SU-DHL-6 (cell line): ENCODE data around the gene ZNF469.

Source experiments
- H2AFZ ChIP-seq: fragments of 200-600 bp; sonication (generic); 2 replicates; pipeline ENCODE4 v1.6.1; 2014; ENCODE audit warnings: low read depth, mild to moderate bottlenecking, moderate library complexity, mixed read lengths, antibody characterized with exemption, low read length; ENCODE audit not compliant: severe bottlenecking
- H3F3A ChIP-seq: fragments of 200-600 bp; shearing (Covaris generic); 2 replicates; pipeline ENCODE4 v1.6.0; 2016; ENCODE audit warnings: antibody characterized with exemption, mild to moderate bottlenecking; ENCODE audit not compliant: insufficient read depth
- H3K27ac ChIP-seq: fragments of 200-600 bp; sonication (generic); 2 replicates; pipeline ENCODE4 v1.5.1; 2016; ENCODE audit warnings: low read depth, mild to moderate bottlenecking, low read length, moderate library complexity, mixed read lengths
- H3K27me3 ChIP-seq: fragments of 200-600 bp; sonication (generic), shearing (Covaris generic); 2 replicates; pipeline ENCODE4 v1.6.0; 2014; ENCODE audit warnings: mild to moderate bottlenecking, low read length
- H3K36me3 ChIP-seq: fragments of 200-600 bp; sonication (generic); 2 replicates; pipeline ENCODE4 v1.6.1; 2014; ENCODE audit warnings: mild to moderate bottlenecking, low read length, mixed read lengths
- H3K4me2 ChIP-seq: fragments of 300-600, 200-600 bp; shearing (Covaris generic), sonication (generic); 2 replicates; pipeline ENCODE4 v1.6.0; 2014; ENCODE audit warnings: low read length, low read depth, mild to moderate bottlenecking; ENCODE audit not compliant: poor library complexity, severe bottlenecking
- H3K4me3 ChIP-seq: fragments of 200-600 bp; sonication (generic); 2 replicates; pipeline ENCODE4 v1.5.1; 2014; ENCODE audit warnings: antibody characterized with exemption, low read length, mild to moderate bottlenecking, mixed read lengths; ENCODE audit not compliant: insufficient read depth, poor library complexity, severe bottlenecking
- H3K79me2 ChIP-seq: fragments of 200-600 bp; sonication (generic); 2 replicates; pipeline ENCODE4 v1.6.1; 2014; ENCODE audit warnings: mild to moderate bottlenecking, low read length, moderate library complexity; ENCODE audit not compliant: insufficient read depth
- H3K9ac ChIP-seq: fragments of 200-600 bp; sonication (generic); 2 replicates; pipeline ENCODE4 v1.7.0; 2014; ENCODE audit warnings: mild to moderate bottlenecking, low read length
- H3K9me2 ChIP-seq: fragments of 200-600 bp; sonication (generic); replicated peaks from 2 replicates; pipeline ENCODE4 v1.6.1; 2014; ENCODE audit warnings: low read length; ENCODE audit not compliant: insufficient read depth
- H3K9me3 ChIP-seq: fragments of 200-600 bp; sonication (generic); 2 replicates; pipeline ENCODE4 v1.6.1; 2014; ENCODE audit warnings: low read length, mixed read lengths; ENCODE audit not compliant: insufficient read depth
- H4K20me1 ChIP-seq: fragments of 200-600 bp; sonication (generic); 2 replicates; pipeline ENCODE4 v1.6.1; 2014; ENCODE audit warnings: low read depth, mild to moderate bottlenecking, antibody characterized with exemption, low read length, moderate library complexity, mixed read lengths
- CTCF ChIP-seq: fragments of 200-600 bp; sonication (generic); IDR thresholded peaks from one replicate; pipeline ENCODE4 v1.5.1; 2017; ENCODE audit warnings: antibody characterized with exemption, mild to moderate bottlenecking, low read length, moderate library complexity; ENCODE audit not compliant: insufficient read depth, poor library complexity, severe bottlenecking
- EZH2phosphoT487 ChIP-seq: fragments of 200-600 bp; sonication (generic), shearing (Covaris generic); conservative IDR thresholded peaks from 2 replicates; pipeline ENCODE4 v1.6.1; 2018; ENCODE audit warnings: mild to moderate bottlenecking, antibody characterized with exemption, low read length, moderate library complexity, mixed read lengths

ZNF469 gene

DNA sequence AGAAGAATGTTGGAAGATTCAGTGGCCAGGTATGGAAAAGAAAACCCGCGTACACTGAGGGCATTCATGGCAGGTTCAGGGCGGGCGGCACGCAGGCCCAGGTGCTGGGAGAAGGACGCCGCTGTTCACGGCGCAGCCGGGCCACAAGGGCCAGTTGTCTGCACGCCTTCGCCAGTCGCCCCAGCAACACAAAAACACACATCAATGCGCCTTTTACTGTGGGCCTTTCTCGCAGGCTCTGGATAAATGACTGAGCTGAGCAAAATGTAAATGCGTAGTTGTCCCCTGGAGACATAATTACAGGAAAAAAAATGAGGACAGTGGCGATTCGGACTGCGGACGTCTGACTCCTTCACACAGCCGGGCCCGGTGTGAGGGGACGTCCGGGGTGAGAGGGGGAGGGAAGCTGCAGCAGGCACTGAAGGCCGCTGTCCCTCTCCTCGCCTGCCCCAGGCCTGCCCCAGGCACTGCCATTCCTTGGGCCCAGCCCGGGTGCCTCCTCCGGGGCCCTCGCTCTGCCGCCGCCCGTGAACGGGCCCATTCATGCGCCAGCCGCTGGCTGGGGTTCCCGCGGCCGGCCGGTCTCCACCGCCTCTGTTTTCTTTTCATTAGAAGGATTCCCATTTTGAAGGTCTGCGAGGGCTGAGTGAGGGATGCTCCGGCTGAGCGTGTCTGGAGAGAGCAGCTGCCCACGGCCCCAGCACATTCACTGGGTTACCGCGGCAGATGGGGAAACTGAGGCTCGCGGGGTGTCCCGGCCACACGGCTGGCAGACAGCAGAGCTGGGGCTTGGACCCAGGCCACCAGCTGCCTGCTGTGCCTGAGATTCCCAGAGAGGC, 6.5 kb upstream of the ZNF469 start:
- no peak overlapping the region for H2AFZ ChIP-seq
- H3K27ac ChIP-seq, result no peak overlapping the region
- H4K20me1 ChIP-seq, result no peaks in the 10 kb centered on the region

DNA sequence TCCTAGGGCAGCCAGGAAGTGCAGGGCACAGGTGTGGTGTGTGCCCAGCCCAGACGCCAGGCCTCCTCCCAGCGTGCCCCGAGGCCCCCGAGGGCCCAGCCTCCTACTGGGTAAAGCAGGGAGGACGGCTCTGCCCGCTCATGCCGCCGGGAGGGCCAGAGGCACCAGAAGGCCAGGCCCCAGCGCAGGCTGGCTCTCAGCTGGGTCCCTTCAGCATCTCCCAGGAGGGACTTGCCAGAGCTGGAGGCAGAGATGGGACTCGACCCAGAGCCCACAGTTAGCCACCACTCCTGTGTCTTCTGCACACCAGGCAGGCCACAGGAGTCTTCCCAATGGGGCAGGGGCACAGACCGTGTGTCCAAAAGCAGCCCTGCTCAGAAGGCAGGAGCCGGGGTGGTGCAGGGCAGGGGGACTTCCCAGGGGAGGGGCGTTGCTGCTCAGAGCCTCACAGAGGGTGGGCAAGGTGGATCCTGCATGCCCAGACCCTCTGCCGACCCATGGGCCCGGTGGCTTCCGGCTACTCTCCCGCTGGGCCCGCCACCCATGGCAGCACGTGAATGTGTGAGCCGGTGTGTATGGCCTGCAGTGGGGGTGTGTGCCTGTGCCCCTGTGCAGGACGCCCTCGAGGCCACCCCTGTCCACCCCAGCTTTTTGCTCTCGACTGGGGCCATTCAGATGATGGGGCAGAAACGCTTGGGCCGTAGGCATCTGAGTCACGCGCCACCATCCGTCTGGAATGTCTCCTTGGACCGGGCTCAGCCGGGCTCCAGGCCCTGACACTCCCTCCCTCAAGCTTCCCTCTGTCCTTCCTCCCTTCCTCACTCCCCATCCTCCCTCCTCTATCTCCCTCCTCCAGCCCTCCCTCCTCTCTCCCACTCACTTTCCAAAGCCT, 5.7 kb upstream of the ZNF469 start:
- Histone ChIP-seq H3K4me2 (no peak overlapping the region), H3K9ac (no peak overlapping the region)

More for the DNA sequence above, 6.5 kb upstream of the ZNF469 start:
- no peak overlapping the region for H3K4me2 ChIP-seq
- no peaks in the 10 kb centered on the region for H3K27me3 ChIP-seq
- H3F3A ChIP-seq, result no peaks in the 10 kb centered on the region
- no peaks in the 10 kb centered on the region for H3K9me2 ChIP-seq
- no peaks in the 10 kb centered on the region for H3K9me3 ChIP-seq
- no peaks in the 10 kb centered on the region for H3K79me2 ChIP-seq
- H3K4me3 ChIP-seq, result no peak overlapping the region
- no peak overlapping the region for H3K9ac ChIP-seq
- TF ChIP-seq EZH2phosphoT487, result no peak
- TF ChIP-seq CTCF, result no peak
- no peaks in the 10 kb centered on the region for H3K36me3 ChIP-seq

GRCh38 chr16:88377961-88378360, 4.8 kb upstream of the ZNF469 start:
- Histone ChIP-seq H2AFZ (no peak overlapping the region), H3K27me3 (no peaks in the 10 kb centered on the region), H4K20me1 (no peaks in the 10 kb centered on the region), H3K4me2 (no peak overlapping the region), H3K4me3 (no peak overlapping the region), H3K9me2 (no peaks in the 10 kb centered on the region), H3K79me2 (no peaks in the 10 kb centered on the region), H3F3A (no peaks in the 10 kb centered on the region), H3K9ac (no peak overlapping the region), H3K27ac (no peak overlapping the region), H3K9me3 (no peaks in the 10 kb centered on the region), H3K36me3 (no peaks in the 10 kb centered on the region)
- TF ChIP-seq CTCF, result no peak
- TF ChIP-seq EZH2phosphoT487, result no peak

More for the DNA sequence above, 5.7 kb upstream of the ZNF469 start:
- H3F3A ChIP-seq, result no peaks in the 10 kb centered on the region
- no peaks in the 10 kb centered on the region for H4K20me1 ChIP-seq
- no peaks in the 10 kb centered on the region for H3K27me3 ChIP-seq
- H3K9me3 ChIP-seq, result no peaks in the 10 kb centered on the region
- no peak overlapping the region for H3K27ac ChIP-seq
- no peak overlapping the region for H3K4me3 ChIP-seq
- no peaks in the 10 kb centered on the region for H3K36me3 ChIP-seq
- TF ChIP-seq EZH2phosphoT487 (no peak), CTCF (no peak)
- no peak overlapping the region for H2AFZ ChIP-seq
- no peaks in the 10 kb centered on the region for H3K79me2 ChIP-seq
- no peaks in the 10 kb centered on the region for H3K9me2 ChIP-seq
